GM19468 (cell line): ENCODE measurements around the gene CLDN18.

Experiments used
- ATAC-seq: cut with Tn5 transposase; IDR thresholded peaks from one replicate; pipeline ENCODE4 v1.9.1; 2021; ENCODE audit warnings: mild to moderate bottlenecking, moderate library complexity, moderate number of reproducible peaks; ENCODE audit not compliant: unreplicated experiment; ENCODE audit errors: extremely low read depth

The CLDN18 gene

GRCh38 chr3:138059261-138059660, 49.3 kb downstream of the CLDN18 start:
- ATAC-seq: no peak

GRCh38 chr3:138060792-138061191, 50.8 kb downstream of the CLDN18 start:
- no peak for ATAC-seq

GRCh38 chr3:138062037-138062436, 52.1 kb downstream of the CLDN18 start:
- no peak for ATAC-seq

DNA sequence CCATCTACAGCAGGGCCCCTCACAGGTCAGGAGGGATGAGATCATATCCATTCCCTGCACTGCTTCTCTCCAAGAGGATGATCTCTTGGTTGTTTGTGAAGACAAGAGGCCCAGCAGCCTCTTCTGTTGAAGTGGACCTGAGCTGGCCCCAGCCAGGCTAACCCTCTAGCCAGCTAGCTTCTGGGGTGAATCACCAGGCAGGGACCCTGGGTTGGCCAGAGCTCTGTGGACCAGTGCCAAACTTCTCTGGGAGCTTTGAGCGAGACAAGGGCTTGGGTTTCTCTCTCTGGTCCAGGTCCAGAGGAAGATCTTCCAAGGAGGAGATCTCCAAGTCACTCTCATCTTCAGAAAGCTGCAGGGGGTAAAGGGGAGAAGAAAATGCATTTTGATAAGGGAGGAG, 52.7 kb downstream of the CLDN18 start:
- no peak for ATAC-seq

DNA sequence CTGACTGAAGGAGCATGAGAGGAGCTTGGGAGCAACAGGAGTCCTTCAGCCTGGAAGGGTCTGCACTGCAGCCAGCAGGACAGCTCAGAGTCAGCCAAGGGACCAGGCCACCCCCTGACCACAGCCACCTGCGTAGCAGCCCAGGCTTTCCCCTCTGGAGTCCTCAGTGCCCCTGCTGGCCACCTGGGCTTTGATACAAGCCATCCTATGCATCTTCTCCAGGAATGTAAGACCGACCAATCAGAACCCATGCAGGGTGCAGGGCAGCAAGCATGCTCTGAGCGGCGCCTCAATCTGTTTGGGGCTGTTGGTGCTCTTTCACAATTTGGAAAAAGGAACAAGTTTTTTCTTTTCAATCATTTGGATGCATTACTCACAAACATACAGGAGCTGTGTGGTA, 53.5 kb downstream of the CLDN18 start:
- ATAC-seq: no peak

GRCh38 chr3:138065949-138066348, 56.0 kb downstream of the CLDN18 start:
- no peak for ATAC-seq

GRCh38 chr3:138066383-138066782, 56.4 kb downstream of the CLDN18 start:
- peak; percentile 61 for ATAC-seq

GRCh38 chr3:138066972-138067371, 57.0 kb downstream of the CLDN18 start:
- no peak for ATAC-seq

DNA sequence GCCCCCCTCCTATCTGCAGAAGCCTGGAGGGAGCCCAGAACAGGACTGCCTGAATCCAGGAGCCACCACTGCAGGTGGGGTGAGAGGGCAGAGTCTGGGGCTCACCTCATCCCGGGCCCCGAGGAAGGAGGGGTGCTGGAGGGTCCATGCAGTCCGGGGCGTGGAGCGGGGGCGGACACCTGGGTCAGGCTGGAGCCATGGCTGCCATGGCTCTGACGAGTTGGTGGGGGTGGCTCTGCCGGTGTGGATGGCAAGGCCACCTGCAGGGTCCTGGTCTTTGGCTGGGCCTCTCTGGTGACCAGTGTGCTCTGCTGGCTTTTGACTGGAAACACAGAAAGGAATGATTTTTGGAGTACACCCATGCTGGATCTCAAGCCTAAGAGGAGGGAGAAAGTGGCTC, 58.1 kb downstream of the CLDN18 start:
- no peak for ATAC-seq

DNA sequence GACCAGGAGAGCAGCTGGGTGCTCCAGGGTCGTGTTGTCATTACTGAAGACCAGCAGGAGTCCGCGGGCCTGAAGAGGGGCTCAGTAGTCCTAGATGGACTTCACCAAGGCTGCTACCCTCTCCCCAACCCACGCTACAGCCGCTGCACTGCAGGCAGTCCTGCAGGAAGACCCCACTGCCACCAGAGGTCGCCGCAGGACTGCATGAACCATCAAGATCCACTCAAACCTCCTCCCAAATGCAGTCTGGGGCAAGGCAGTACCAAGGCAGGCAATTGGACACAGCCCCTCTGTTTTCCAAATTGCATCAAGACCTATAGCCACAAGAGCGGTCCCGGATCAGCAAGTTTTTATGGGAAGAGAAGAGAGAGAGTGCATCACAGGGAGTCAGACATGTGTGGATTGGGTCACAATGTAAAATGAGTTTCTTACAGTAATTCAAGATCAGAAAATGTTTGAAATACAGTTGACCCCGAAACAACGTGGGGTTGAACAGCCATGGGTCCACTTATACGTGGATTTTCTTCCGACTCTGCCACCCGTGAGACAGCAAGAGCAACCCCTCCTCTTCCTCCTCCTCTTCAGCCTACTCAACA, 58.7 kb downstream of the CLDN18 start:
- peak; percentile 53 for ATAC-seq

DNA sequence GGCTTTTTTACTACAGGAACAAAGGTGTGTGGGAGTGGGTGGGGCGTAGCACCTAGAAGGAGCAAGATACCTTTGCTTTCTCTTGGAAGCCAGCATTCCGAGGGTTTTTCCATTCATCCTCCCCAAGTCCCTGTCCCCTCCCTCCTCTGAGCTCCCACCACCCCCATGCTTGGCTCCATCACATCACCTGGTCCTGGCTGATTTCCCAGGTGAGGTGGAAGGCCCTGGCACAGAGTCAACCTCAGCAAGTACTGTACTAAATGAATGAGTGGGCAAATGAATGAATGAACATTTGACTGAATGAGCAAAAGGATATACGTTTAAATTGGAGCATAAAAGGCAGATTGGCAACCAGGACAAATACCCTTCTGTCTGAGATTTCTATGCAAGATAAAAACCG, 60.0 kb downstream of the CLDN18 start:
- ATAC-seq: no peak

DNA sequence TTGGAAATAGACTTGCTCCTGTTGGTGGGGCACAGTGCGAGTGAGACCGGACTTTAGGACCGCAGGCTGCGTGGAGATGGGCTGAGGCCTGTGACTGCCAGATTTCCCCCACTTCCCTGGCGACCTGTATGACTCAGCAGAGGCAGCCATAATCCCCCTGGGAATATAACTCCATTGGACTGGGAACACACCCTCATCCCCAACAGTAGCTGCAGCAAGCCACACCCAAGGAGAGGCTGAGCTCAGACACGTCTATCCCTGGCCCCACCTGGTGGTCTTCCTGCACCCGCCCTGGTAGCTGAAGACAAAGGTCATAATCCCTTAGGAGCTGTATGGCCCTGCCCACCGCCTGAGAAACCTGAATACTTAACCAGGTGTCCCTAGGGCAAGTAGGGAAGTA, 62.8 kb downstream of the CLDN18 start:
- no peak for ATAC-seq

DNA sequence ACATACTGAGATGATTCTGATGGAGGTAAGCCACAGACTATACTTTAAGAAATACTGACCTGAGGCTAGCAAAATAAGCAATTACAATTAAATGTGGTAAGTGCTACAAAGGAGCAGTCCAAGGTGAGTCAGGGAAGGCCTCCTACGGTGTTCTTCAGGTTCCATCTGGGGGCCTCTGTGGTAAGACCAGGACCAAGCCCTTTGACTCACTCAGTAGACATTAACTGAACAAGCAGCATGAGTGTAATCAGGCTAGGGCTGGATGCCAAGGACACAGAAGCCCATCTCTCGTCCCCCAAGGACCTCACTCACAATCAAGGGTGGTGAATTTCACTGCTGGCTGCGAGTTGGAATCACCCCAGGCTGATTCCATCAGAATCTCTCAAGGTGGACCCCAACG, 68.1 kb downstream of the CLDN18 start:
- no peak for ATAC-seq

GRCh38 chr3:138078901-138079344, 69.0 kb downstream of the CLDN18 start:
- ATAC-seq: no peak

- ATAC-seq: no peak
Measured at GRCh38 chr3:138079901-138080300, 69.9 kb downstream of the CLDN18 start.

- ATAC-seq: no peak
Measured at GRCh38 chr3:138081371-138082084, 71.6 kb downstream of the CLDN18 start.

DNA sequence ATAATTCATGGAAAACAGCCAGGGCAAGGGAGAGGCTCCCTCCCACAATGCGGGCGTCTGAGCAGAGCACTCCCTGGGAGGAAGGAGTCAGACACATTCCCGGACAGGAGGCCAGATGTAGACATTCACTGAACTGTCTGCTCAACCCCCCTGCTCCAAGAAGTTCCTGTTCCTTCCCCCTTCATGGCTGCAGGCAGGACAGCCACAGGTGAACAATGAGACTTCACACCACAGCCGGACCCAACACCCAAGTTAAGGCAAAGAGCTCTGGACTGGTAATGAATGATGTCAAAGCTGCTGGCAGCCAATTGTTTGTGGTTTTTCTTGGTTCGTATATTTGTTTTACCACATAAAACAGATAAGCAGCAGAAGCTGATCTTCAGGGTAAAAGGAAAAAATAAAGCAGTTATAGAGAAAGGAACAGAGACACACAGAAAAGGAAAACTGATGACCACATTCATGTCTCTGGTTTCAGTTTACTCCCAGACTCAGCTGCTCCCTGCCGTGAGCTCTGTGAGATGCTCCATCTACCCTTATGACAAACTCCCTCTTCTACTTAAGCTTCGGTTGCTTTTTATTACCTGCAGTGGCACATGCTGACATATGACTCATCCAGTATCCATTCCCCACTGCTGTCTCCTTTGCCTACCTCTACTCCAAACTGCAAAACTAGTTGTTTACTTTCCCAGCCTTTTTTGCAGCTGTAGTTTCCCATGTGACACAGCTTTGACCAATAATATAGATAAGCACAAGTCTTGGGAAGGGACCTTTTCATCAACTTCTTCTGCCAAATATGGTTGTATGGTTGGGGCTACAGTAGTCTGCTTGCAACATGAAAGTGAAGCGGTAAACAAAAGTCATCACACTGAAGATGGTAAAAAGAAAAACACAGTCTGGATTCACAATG, 72.4 kb downstream of the CLDN18 start:
- ATAC-seq: peak; percentile 54

DNA sequence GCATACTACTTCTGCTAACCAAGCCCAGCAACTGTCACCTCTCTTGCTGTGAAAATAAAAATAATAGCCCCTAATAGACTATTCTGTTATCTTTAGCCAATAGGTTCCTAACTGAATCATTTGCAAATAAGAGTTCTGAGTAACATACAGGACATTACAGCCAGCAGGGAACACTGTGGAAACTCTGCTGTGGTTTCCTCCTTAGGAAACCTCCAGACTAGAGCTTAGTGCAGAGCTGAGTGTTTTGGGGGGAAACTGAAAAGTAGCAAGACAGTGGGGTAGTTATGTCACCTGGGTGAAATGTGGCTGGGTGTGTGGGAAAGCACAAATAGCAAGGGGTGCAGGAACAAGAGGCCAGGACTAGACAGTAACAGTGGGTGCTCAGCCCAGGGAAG, 73.0 kb downstream of the CLDN18 start:
- peak; percentile 7 for ATAC-seq
